CD14-positive monocyte (primary cell): ENCODE results near the gene NELFA. TPM values are rescaled to one million over a fixed set of nuclear protein-coding genes. Genes with fewer than 3 reads are reported as not detected.
A peak's percentile ranks its signal among the peaks of the same experiment; 100 is the strongest.

Experiments
- DNase-seq, 3 donors: peaks; one replicate each; pipeline ENCODE4 v3.0.0-alpha.2; 2011 to 2022
- H2AFZ ChIP-seq: 2 replicates; pipeline ENCODE4 v1.6.0; 2012; ENCODE audit warnings: mild to moderate bottlenecking, low read depth, low read length, inconsistent platforms; ENCODE audit not compliant: insufficient read depth, poor library complexity, severe bottlenecking
- H3K27ac ChIP-seq, 2 donors: 1 replicate in 1 of 2; 2 replicates in 1 of 2; pipeline ENCODE4 v1.5.1; 2012 to 2013; ENCODE audit warnings: low read length in 2 of 2, control low read depth in 1 of 2, inconsistent platforms in 1 of 2, low read depth in 1 of 2, mild to moderate bottlenecking in 1 of 2
- H3K27me3 ChIP-seq, 2 donors: one replicate each; pipeline versions ENCODE4 v1.6.0 to v1.6.1; 2011 to 2013; ENCODE audit warnings: low read length in 2 of 2; ENCODE audit not compliant: control insufficient read depth in 2 of 2, insufficient read depth in 2 of 2
- H3K36me3 ChIP-seq, 2 donors: replicated peaks in 1 of 2; 1 replicate in 1 of 2; 2 replicates in 1 of 2; pipeline versions ENCODE4 v1.5.1 to v1.6.1; 2012 to 2013; ENCODE audit warnings: low read length in 2 of 2, control low read depth in 1 of 2, inconsistent platforms in 1 of 2, mild to moderate bottlenecking in 1 of 2; ENCODE audit not compliant: insufficient read depth in 2 of 2, control insufficient read depth in 1 of 2
- H3K4me1 ChIP-seq, 2 donors: 1 replicate in 1 of 2; 2 replicates in 1 of 2; pipeline versions ENCODE4 v1.5.1 to v1.6.1; 2012 to 2013; ENCODE audit warnings: low read length in 2 of 2, control low read depth in 1 of 2, inconsistent platforms in 1 of 2, mild to moderate bottlenecking in 1 of 2, moderate library complexity in 1 of 2; ENCODE audit not compliant: insufficient read depth in 2 of 2, control insufficient read depth in 1 of 2
- H3K4me2 ChIP-seq: replicated peaks from 2 replicates; pipeline ENCODE3; 2012; ENCODE audit warnings: low read length, moderate library complexity, mild to moderate bottlenecking; ENCODE audit not compliant: poor library complexity, severe bottlenecking; ENCODE audit errors: extremely low read depth
- H3K4me3 ChIP-seq, 3 experiments: fragments of 200-600 bp in 1 of 3; sonication (generic) in 1 of 3; replicated peaks in 1 of 3; 1 replicate in 2 of 3; 2 replicates in 1 of 3; pipeline ENCODE4 v1.5.1; 2011 to 2013; ENCODE audit warnings: low read length in 3 of 3, mild to moderate bottlenecking in 3 of 3, control low read depth in 2 of 3, low read depth in 2 of 3, inconsistent platforms in 1 of 3, moderate library complexity in 1 of 3
- H3K79me2 ChIP-seq: 2 replicates; pipeline ENCODE4 v1.6.0; 2012; ENCODE audit warnings: mild to moderate bottlenecking, control low read depth, inconsistent platforms, low read length, moderate library complexity; ENCODE audit not compliant: insufficient read depth
- H3K9ac ChIP-seq: 2 replicates; pipeline ENCODE4 v1.6.0; 2017; ENCODE audit warnings: low read length, mild to moderate bottlenecking; ENCODE audit not compliant: insufficient read depth, poor library complexity, severe bottlenecking
- H3K9me3 ChIP-seq, 2 donors: replicated peaks in 1 of 2; 1 replicate in 1 of 2; 2 replicates in 1 of 2; pipeline versions ENCODE4 v1.5.1 to v1.6.1; 2012 to 2013; ENCODE audit warnings: low read length in 2 of 2, control low read depth in 1 of 2; ENCODE audit not compliant: control insufficient read depth in 1 of 2, insufficient read depth in 1 of 2
- H4K20me1 ChIP-seq: 2 replicates; pipeline ENCODE4 v1.6.0; 2012; ENCODE audit warnings: mild to moderate bottlenecking, low read length, control low read depth, moderate library complexity; ENCODE audit not compliant: insufficient read depth
- H3K27ac Mint-ChIP-seq, 7 donors: one replicate each; pipeline ENCODE4 v1.8.0; 2020; ENCODE audit warnings: mild to moderate bottlenecking in 7 of 7, mixed read lengths in 7 of 7, moderate library complexity in 6 of 7, inconsistent platforms in 2 of 7
- H3K27me3 Mint-ChIP-seq, 3 donors: one replicate each; pipeline ENCODE4 v1.8.0; 2021 to 2022; ENCODE audit warnings: low read depth in 3 of 3, mild to moderate bottlenecking in 3 of 3, mixed read lengths in 3 of 3, moderate library complexity in 3 of 3, inconsistent platforms in 1 of 3
- H3K36me3 Mint-ChIP-seq, 2 donors: one replicate each; pipeline ENCODE4 v1.8.0; 2020; ENCODE audit warnings: mixed read lengths in 2 of 2, inconsistent platforms in 1 of 2, mild to moderate bottlenecking in 1 of 2
- H3K4me1 Mint-ChIP-seq: one replicate; pipeline ENCODE4 v1.8.0; 2020; ENCODE audit warnings: mild to moderate bottlenecking, mixed read lengths
- H3K4me3 Mint-ChIP-seq, 2 donors: one replicate each; pipeline ENCODE4 v1.8.0; 2020; ENCODE audit warnings: mild to moderate bottlenecking in 2 of 2, mixed read lengths in 2 of 2, moderate library complexity in 1 of 2
- H3K9me3 Mint-ChIP-seq, 7 donors: one replicate each; pipeline ENCODE4 v1.8.0; 2020 to 2022; ENCODE audit warnings: mixed read lengths in 7 of 7, mild to moderate bottlenecking in 6 of 7, moderate library complexity in 6 of 7, inconsistent platforms in 2 of 7
- WGBS: methylation state at CpG from one replicate; pipeline ENCODE4 v1.1.5; 2013; ENCODE audit warnings: missing lambda C conversion rate; ENCODE audit not compliant: insufficient coverage; 5-methylcytosine and 5-hydroxymethylcytosine counted together
- intact Hi-C, 2 donors: fragments of 100-400 bp; cut with micrococcal nuclease; formaldehyde crosslinking; loops; one replicate each; pipeline versions ENCODE4 v1.15.0 to v1.15.1; 2023
- polyA plus RNA-seq, 3 donors: library from polyadenylated mRNA; depleted of rRNA in 1 of 3; unstranded in 2 of 3; stranded (reverse) in 1 of 3; fragments of 300-500 nt in 2 of 3; fragments of >200 nt in 1 of 3; fragmentation: Illumina TruSeq in 2 of 3; gene quantifications; 1 replicate in 2 of 3; 2 replicates in 1 of 3; pipeline ENCODE4 v1.2.3, GENCODE V29; 2012 to 2021
- TF ChIP-seq, protein P1 (sequence below): fragments of 200-600 bp; IDR thresholded peaks from one replicate; pipeline ENCODE4 v1.8.0; 2022; ENCODE audit warnings: antibody characterized with exemption, mild to moderate bottlenecking

Gene NELFA
- polyA plus RNA-seq, 3 donors: 10.0 to 22.1 (median 10.5) TPM

DNA sequence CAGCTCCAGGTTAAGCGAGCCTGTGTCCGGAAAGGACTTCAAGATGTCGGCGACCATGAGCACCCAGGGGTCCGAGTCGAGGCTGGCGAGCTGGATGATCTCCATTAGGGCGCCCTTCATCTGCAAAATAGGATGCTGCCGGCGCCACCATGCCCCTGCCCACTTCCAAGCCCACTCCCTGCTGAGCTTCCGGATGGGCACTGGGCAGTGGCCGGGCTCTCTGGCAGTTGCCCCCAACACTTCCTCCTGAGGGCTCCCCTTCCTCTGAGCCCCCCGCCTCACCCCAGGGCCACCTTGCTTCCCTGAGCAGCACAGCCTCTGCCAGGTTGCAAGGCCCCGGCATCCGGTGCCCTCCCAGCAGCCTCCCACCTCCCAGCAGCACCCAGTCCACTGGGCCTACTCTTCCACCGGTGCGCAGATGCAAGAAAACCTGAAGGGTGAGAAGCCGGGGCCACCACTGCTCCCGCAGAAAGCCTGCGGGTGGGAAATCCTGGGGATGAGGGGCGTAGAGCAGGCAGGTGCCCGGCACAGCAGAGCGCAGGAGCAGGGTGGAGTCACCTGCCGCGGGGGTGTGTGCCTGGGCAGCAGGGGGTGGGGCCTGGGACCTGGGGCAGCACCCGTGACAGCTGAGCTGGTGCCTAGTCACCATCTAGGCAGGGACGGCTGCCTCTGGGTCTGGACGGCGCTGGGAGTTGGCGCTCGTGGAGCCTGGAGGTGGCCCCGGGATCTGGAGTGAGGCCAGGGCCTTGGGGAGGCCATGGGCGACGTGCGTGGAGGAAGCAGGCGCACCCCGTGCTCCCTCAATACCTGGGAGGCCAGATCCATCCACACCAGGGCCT lies 17.0 kb downstream of the NELFA start:
- peaks cover 44 to 53% of the 10 kb centered on the region in 2 donors for H3K36me3 ChIP-seq
- no peak for DNase-seq
- H3K4me3 Mint-ChIP-seq: no peak overlapping the region
- peaks cover 65% of the 10 kb centered on the region for H4K20me1 ChIP-seq
- no peak overlapping the region for H2AFZ ChIP-seq
- TF ChIP-seq, protein P1, sequence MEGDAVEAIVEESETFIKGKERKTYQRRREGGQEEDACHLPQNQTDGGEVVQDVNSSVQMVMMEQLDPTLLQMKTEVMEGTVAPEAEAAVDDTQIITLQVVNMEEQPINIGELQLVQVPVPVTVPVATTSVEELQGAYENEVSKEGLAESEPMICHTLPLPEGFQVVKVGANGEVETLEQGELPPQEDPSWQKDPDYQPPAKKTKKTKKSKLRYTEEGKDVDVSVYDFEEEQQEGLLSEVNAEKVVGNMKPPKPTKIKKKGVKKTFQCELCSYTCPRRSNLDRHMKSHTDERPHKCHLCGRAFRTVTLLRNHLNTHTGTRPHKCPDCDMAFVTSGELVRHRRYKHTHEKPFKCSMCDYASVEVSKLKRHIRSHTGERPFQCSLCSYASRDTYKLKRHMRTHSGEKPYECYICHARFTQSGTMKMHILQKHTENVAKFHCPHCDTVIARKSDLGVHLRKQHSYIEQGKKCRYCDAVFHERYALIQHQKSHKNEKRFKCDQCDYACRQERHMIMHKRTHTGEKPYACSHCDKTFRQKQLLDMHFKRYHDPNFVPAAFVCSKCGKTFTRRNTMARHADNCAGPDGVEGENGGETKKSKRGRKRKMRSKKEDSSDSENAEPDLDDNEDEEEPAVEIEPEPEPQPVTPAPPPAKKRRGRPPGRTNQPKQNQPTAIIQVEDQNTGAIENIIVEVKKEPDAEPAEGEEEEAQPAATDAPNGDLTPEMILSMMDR: no peak
- intact Hi-C loops: no loop called here
- peaks cover 0 to 3% of the 10 kb centered on the region in 2 donors for H3K9me3 ChIP-seq
- H3K9ac ChIP-seq: no peak overlapping the region
- H3K79me2 ChIP-seq: peaks cover 48% of the 10 kb centered on the region
- peaks cover 1% of the 10 kb centered on the region for H3K4me1 Mint-ChIP-seq
- H3K27ac ChIP-seq: no peak overlapping the region
- H3K4me1 ChIP-seq: no peaks in the 10 kb centered on the region
- 96% methylated on average over 34 of the region's 37 CpGs for WGBS
- H3K9me3 Mint-ChIP-seq: peaks cover 1 to 6% (median 3%) of the 10 kb centered on the region in 7 donors
- no peaks in the 10 kb centered on the region for H3K27me3 ChIP-seq
- peaks cover 44 to 69% of the 10 kb centered on the region in 2 donors for H3K36me3 Mint-ChIP-seq
- peak overlapping the region in 1 of 7 donors; percentile 79 for H3K27ac Mint-ChIP-seq
- H3K4me2 ChIP-seq: no peak overlapping the region
- H3K27me3 Mint-ChIP-seq: no peaks in the 10 kb centered on the region
- no peak overlapping the region for H3K4me3 ChIP-seq

DNA sequence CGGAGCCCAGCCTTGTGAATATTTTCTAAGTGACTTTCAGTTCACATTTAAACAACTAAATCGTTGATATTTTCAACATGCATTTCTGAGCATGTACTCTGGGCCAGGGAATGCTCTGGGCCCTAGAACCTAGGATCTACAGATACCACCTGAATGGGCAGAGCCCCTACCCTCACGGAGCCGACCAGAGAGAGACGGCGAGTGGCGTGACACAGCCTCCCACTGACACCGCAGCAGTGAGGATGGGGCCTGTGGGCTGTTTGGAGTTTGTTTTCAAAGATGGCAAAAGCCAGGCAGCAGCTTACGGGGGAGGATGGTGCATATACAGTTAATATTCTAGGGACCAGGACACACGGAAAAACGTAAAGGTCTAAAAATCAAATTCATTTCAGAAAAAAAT lies 17.7 kb downstream of the NELFA start:
- no peak overlapping the region for H3K27ac Mint-ChIP-seq
- peaks cover 57% of the 10 kb centered on the region for H4K20me1 ChIP-seq
- no peaks in the 10 kb centered on the region for H3K9me3 ChIP-seq
- no peak overlapping the region for H3K4me3 ChIP-seq
- peaks cover 44 to 69% of the 10 kb centered on the region in 2 donors for H3K36me3 Mint-ChIP-seq
- no peak for DNase-seq
- H2AFZ ChIP-seq: no peak overlapping the region
- TF ChIP-seq, protein P1: no peak
- H3K4me3 Mint-ChIP-seq: no peak overlapping the region
- no peaks in the 10 kb centered on the region for H3K27me3 ChIP-seq
- no peak overlapping the region for H3K27ac ChIP-seq
- H3K9ac ChIP-seq: no peak overlapping the region
- 78% methylated on average over 4 of the region's 11 CpGs for WGBS
- peaks cover 41% of the 10 kb centered on the region for H3K79me2 ChIP-seq
- H3K4me1 ChIP-seq: no peaks in the 10 kb centered on the region
- intact Hi-C loops: no loop called here
- no peak overlapping the region for H3K4me2 ChIP-seq
- H3K27me3 Mint-ChIP-seq: no peaks in the 10 kb centered on the region
- H3K9me3 Mint-ChIP-seq: peaks cover 0 to 4% (median 0%) of the 10 kb centered on the region in 7 donors
- H3K4me1 Mint-ChIP-seq: no peaks in the 10 kb centered on the region
- H3K36me3 ChIP-seq: peaks cover 52 to 60% of the 10 kb centered on the region in 2 donors
